ENCODE results near the gene NDUFA12.

NDUFA12 gene

DNA sequence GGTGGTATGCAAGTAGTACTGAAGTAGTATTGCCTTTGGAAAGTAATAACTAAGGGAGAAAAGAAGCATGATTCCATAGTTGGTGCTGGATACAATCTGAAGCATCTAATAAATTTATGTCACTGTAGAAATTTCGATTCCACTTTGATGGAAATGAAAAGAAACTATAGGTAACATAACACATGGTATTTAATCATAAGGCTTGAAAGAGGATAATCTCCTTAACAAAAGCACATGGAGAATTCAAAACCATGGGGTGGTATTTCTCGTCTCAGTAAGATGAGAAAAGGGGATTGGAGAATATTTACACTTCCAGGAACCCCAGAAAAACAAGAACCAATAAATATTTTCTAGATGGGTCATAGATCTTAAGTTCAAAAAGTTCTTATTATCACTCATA, 72.7 kb downstream of the NDUFA12 start:
- no peak for DNase-seq

DNA sequence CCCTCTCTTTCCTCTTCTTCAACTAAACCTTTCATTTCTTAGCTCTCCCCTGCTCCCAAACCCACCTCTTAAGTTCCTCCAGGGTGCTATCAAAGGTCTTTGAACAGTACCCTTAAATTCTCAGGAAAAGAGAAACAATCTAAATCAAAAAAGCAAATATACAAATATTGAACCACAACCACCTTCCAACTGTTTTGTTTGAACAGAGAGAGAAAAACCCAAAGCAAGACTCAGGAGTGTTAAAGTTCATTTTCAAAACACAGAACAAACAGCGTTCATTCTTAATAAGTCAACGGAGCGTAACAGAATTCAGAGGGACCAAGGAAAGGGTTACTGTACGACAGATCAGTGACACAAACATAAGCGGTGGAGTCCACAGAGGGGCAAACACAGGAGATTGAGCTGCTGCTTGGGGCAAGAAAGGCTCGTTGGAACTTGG, 73.3 kb downstream of the NDUFA12 start:
- no peak for DNase-seq

DNA sequence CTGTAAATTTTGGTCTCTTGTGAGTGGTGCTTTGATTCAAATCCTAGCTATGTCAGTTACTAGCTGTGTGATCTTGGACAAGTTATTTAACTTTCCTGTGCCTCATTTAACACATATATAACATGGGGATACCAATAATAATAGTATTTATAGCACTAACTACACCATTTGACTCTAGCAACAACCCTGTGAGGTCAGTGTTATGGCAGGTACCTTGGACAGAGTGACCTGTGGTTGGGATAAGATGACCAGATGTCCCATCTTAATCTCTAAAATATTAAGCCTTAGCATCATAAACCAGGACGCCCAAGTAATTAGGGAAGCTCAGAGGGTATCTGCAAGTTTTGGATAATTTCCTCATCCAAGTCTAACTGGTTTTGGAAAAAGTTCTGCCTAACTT, 73.7 kb downstream of the NDUFA12 start:
- no peak for DNase-seq

DNA sequence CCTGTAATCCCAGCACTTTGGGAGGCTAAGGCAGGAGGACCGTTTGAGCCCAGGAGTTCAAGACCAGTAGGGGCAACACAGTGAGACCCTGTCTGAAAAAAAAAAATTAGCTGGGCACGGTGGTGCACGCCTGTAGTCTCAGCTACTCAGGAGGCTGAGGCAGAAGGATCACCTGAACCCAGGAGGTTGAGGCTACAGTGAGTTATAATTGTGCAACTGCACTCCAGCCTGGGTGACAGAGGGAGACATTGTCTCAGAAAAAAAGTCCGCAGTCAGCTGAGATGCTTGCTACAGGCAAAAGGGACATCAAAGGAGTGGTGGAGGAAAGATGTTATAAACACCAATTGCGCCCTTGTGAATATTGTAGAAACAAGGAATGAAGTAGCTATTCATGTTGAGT, 77.8 kb downstream of the NDUFA12 start:
- no peak for DNase-seq

DNA sequence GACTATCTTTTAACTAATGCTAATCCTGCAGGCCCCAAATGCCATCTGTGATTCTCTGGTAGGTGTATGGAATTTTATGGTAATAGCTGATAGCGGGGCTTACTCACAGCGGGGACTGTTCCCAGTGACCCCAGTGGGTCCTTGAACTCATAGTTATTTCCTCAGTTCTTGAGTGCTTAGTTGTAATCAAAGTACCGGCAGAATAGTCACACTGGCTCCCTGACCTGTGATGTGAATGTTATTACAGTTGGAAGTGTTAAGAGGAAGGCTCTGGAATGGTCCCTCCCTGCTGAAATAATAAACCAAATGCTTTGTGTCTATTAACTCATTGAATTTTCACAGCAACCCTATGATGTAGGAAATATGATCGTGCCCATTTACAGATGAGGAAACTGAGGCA, 78.3 kb downstream of the NDUFA12 start:
- no peak for DNase-seq

DNA sequence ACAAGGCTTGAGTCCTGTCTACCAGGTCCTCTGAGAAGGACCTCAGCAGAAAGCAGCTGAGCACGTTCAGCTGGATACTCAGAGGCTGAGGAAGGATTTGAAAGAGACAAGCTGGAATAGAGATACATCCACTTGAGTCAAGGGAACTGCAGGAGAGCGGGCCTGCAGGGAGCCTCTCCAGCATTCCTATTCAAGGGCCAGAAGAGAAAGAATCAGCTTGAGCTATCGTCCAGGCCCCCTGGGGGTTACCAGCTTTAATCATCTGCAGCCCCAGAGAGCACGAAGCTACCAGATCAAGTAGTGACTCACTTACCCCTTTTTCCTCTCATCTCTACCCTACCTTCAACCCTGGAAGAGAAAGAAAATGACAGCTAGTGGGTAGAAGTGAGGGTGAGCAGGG, 80.9 kb downstream of the NDUFA12 start:
- no peak for DNase-seq

All from cortex of kidney (tissue), 1 donor.